ENCODE data around the gene SLC16A14.

DNA sequence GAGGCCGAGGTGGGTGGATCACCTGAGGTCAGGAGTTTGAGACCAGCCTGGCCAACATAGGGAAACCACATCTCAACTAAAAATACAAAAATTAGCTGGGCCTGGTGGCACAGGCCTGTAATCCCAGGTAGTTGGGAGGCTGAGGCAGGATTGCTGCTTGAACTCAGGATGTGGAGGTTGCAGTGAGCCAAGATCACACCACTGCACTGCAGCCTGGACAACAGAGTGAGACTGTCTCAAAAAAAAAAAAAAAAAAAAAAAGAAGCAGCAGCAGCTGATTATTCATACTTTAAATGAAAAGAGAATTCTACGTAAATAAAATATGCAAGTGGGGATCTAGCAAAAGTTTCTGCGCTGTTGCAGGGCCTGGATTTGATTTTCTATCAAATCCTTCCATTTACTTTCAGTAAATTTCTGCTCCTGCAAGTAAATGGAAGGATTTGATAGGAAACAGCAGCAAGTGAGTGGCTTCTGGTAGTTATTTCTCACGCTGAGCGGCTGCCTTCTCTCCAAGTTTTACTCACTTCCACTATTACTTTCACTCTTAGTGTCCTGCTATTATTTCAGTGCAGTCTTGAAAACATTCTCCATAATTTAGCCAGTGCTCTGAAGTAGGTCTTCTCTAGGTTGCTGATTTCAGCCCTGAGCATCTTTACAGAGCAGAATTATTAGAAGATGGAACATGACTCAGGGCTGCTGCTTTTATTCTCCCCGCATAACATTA is 68.4 kb downstream of the SLC16A14 start:
- TF ChIP-seq EP300 (IDR thresholded peaks at IDR 0.05) = no peak
- TF ChIP-seq, protein P1, sequence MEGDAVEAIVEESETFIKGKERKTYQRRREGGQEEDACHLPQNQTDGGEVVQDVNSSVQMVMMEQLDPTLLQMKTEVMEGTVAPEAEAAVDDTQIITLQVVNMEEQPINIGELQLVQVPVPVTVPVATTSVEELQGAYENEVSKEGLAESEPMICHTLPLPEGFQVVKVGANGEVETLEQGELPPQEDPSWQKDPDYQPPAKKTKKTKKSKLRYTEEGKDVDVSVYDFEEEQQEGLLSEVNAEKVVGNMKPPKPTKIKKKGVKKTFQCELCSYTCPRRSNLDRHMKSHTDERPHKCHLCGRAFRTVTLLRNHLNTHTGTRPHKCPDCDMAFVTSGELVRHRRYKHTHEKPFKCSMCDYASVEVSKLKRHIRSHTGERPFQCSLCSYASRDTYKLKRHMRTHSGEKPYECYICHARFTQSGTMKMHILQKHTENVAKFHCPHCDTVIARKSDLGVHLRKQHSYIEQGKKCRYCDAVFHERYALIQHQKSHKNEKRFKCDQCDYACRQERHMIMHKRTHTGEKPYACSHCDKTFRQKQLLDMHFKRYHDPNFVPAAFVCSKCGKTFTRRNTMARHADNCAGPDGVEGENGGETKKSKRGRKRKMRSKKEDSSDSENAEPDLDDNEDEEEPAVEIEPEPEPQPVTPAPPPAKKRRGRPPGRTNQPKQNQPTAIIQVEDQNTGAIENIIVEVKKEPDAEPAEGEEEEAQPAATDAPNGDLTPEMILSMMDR (IDR thresholded peaks at IDR 0.05) = no peak
- no peak for TF ChIP-seq POLR2AphosphoS5 (IDR thresholded peaks at IDR 0.05)
- TF ChIP-seq POLR2A (IDR thresholded peaks at IDR 0.05) = no peak

Data from sigmoid colon (tissue), 4 donors.